GM08714 (cell line): ENCODE measurements around the gene ACVRL1.

ENCODE experiments used
- H3K4me3 ChIP-seq: fragments of 200-500 bp; sonication (Bioruptor generic); 2 replicates; pipeline ENCODE4 v1.5.1; 2014; ENCODE audit warnings: mild to moderate bottlenecking, low read length, inconsistent platforms
- ZNF274 ChIP-seq: IDR thresholded peaks from 2 replicates; pipeline ENCODE4 v1.6.1; 2012; ENCODE audit warnings: mild to moderate bottlenecking, low read depth, low read length

The ACVRL1 gene

DNA sequence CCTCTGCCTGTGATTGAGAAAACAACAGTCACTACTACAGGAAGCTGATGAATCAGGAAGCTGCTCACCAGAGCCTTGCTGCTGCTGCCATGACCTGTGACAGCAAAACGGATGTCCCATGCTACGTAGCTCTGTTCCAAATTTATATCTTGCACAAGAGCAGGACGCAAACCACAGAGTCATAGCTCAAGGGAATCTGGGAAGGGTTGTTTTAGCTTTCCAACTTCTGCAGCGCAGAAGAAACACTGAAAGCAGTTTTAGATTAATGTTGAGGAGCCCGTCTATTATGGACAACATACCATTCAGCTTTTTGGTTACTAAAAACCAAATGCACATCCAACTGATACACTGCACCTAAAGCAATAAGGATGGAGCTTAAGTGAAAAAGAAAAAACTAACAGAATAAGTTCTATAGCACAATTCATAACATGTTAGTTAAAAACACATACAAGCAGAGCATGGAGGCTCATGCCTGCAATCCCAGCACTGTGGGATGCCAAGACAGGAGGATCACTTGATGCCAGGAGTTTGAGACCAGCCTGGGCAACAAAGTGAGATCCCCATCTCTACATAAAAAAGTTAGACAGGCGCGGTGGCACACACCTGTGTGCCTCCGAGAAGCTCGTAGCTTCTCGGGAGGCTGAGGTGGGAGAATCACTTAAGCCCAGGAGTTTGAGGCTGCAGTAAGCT, 21.1 kb upstream of the ACVRL1 start:
- no peak overlapping the region for H3K4me3 ChIP-seq
- TF ChIP-seq ZNF274: no peak

DNA sequence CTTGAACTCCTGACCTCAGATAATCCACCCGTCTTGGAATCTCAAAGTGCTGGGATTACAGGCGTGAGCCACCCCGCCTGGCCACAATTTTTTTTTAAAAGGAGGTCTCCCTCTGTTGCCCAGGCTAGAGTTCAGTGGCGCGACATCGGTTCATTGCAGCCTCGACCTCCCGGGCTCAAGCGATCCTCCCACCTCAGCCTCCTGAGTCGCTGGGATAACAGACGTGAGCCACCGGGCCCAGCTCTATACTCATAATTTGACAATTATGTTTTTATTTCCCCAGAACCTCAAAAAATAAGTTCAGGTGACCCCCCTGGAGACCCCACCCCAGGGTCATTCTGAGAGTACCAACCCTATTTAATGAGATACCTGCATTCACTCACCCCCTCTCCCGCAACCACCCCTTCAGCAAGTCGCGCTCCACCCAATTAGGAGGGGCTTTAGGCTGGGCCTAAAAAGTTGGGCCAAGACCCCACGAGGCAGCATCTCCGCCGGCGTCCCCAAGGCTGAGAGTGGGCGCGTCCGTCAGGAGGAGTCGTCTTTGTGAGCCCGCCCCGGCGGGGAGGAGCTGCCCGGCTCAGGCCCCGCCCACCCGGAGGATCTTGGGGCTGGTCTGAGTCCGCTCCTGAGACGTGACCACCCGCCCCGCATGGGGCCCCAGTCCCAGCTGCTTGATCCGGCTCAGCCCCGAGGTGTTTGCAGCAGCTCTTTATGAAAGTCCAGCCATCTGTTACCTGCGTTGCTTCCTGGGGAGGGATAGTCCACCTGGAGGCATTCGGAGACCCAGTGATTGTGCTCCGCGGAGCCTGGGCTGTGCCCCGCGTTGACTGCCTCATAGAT, 19.6 kb upstream of the ACVRL1 start, which contains the start of gene ANKRD33:
ANKRD33 (plus strand) TSS at position 628 of the 840 bp plus-strand sequence; CDS start at position 712, 84 bp downstream.
- no peak within 1 kb of the TSS for H3K4me3 ChIP-seq
- TF ChIP-seq ZNF274: no peak

DNA sequence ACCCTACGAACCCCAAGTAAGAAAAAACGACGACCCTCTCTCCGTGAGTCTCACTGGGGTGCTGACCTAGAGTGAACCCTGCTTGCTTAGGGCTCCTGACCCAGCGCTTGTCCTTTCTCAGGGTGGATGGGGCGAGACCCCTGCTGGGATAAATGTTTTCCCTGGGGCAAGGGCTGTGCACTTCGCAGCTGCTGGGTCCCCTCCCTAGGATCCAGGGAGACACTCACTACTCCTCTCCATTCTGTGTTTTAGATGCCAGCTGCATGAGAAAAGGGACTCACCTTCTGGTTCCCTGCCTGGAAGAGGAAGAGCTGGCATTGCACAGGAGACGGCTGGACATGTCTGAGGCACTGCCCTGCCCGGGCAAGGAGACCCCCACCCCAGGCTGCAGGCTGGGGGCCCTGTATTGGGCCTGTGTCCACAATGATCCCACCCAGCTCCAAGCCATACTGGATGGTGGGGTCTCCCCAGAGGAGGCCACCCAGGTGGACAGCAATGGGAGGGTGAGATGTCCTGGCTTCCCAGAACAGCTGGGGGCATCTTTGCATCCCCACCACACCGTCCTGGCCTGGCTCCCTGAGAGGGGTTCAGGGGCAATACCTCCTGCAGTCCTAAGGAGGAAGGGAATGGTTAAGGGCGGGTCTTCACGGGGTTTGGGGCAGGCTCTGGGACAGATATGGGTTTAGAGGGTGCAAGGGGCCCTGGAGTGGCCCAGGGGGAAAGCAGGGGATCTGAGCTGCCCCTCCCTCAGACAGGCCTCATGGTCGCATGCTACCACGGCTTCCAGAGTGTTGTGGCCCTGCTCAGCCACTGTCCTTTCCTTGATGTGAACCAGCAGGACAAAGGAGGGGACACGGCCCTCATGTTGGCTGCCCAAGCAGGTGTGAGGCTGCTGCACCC, 18.7 kb upstream of the ACVRL1 start:
- TF ChIP-seq ZNF274: no peak
- no peak overlapping the region for H3K4me3 ChIP-seq

DNA sequence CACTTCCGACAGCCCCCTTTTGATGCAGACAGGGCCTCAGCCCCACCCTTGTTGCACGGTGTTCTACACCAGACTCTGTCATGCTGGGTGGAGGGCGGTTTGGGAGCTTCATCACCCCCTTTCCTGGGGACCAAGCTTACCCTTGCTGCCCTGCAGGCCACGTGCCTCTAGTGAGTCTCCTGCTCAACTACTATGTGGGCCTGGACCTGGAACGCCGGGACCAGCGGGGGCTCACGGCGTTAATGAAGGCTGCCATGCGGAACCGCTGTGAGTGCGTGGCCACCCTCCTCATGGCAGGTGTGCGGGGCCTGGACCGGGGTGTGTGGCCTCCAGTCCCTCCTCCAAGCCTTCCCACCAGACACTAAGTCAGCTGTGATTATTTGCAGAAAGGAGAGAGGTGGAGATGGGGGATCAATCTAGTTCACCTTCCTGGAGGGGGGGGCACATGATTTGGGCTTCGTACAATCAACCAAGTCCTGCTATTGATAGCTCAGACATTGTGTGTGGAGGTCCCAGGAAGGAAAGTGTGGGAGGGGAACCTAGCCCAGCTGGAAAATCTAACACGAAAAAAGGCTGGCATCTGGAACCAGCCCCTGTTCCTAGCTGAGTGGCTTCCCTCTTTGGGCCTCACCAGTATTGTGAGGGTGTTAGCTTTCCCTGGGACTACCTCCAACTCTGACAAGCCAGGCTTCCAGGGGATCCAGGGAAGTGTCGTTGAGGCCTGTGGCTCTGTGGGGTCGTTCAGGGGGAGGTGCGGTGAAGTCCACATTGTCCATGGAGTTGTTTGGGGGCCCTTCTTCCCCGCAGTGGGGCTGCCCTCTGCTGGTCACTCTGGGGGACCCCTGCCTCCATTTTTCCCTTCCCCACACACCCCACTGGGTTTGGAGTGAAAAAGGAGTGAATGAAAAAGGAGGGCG, 17.8 kb upstream of the ACVRL1 start:
- no peak for TF ChIP-seq ZNF274
- no peak overlapping the region for H3K4me3 ChIP-seq

DNA sequence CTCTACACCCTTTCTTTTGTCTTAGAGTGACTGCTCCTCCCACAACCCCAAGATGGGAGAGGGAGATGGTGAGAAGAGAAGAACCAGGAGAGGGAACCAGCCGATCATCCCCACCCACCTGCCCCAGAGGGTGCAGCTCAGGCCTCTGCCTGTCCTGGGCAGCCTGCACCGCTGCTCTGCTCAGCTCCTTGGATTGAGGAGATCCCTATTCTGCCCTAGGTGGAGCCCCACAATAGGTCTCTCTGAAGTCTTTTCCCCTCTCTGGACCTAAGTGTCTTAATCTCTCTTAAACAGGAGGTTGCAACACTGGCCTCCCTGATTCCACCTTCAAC, 17.2 kb upstream of the ACVRL1 start:
- TF ChIP-seq ZNF274: no peak
- H3K4me3 ChIP-seq: no peak overlapping the region

DNA sequence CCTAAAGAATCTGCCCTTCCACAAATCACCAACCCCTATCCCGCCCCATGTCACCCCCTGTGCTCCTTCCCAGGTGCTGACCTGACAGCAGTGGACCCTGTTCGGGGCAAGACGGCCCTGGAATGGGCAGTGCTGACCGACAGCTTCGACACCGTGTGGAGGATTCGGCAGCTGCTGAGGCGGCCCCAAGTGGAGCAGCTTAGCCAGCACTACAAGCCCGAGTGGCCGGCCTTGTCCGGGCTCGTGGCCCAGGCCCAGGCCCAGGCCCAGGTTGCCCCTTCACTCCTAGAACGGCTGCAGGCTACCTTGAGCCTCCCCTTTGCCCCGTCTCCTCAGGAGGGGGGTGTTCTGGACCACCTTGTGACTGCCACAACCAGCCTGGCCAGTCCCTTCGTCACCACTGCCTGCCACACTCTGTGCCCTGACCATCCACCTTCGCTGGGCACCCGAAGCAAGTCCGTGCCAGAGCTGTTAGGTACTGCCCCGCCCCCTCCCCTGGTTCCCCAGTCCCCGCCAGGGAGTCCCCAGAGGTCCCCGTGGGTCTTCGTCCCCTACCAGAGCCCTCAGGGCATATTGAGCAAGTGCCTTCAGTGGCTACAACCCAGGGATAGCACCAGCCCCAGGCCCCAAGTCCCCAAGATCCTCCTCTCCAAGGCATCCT, 16.7 kb upstream of the ACVRL1 start:
- H3K4me3 ChIP-seq: no peak overlapping the region
- TF ChIP-seq ZNF274: no peak

DNA sequence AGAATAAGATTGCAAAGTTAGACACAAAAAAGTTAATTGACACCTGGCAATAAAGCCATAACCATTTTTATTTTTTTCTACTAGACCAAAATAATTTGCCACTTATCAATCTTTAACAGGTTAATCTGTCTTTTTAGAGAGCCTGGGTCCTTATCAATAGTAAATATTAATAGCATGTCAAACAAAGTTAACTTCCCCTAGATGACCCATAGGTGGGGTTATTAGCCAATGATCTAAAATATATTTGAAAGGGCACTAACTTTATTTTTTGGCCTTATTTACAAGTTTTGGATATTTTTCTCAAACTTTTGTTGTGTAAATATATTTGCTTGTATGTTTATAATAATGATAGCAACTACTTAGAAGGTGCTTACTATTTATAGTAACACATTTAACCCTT, 15.5 kb upstream of the ACVRL1 start:
- H3K4me3 ChIP-seq: no peak overlapping the region
- TF ChIP-seq ZNF274: no peak

DNA sequence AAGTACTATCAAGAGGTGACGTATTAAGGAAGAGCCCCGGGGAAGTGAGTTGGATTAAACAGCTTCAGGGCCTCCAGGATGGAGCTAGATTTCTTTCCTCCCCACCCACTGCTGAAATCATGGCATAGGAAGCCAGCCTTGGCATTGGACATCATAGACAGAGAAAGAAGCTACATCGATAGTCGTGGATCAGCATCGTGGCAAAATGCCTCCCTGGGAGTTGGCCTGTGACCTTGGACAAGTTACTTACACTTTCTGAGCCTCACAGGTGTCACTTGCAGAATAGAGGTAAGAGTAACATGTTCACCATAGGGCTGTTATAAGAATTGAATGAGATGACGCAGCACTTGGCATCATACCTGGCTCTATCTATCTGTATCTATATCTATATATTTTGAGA, 13.5 kb upstream of the ACVRL1 start:
- no peak for TF ChIP-seq ZNF274

DNA sequence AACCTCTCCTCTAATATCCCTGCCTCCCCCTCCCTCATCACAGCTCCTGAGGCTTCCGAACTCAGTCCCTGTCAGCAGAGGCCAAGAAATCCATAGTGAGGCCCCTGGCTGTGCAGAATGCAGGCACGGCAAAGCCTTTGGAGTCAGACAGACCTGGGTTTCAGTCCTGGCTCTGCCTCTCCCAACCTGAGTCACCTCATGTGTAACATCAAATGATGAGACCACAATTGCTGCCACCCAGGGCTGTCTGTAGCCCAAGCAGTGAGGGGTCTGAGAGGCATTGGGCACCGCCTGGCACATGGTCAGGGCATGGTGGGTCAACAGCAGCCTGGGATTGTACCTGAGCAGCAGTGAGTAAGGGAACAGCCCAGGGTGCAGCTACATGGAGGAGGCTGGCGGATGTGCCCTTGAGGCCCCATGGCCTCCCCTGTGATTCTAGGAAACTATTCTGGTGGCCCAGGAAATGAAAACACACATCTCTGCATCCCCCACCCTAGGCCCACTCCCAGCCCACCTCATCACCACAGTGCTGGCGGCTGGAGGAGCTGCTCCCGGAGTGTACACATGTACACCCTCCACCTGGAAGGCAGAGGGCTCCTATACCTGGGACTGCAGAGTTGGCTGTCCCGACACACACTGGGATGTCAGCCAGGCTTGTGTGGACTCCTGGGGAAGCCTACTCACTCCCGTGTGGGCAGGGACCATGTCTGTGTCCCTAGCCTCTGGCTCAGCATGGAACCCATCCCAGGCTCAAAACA, 11.7 kb upstream of the ACVRL1 start:
- TF ChIP-seq ZNF274: no peak
- H3K4me3 ChIP-seq: no peak overlapping the region

More for the DNA sequence above, 13.5 kb upstream of the ACVRL1 start:
- H3K4me3 ChIP-seq: no peak overlapping the region

DNA sequence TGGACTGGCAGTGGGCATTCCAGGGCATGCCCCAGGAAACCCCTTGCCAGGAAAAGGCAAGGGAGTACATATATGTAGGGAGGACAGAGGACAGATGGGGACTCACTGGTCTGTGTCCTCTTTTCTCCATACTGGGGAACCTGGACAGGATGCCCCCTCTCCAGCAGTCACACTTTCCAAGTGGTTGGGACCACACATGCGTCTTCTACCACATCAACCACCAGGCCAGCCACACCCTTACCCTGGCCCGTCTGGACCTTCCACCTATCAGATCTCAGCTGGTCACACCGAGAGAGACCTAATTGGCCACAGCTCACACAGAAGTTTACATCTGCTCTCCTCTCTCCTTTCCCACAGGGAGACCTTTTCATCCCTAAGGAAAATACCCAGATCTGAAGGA, 11.1 kb upstream of the ACVRL1 start:
- no peak overlapping the region for H3K4me3 ChIP-seq
- no peak for TF ChIP-seq ZNF274

DNA sequence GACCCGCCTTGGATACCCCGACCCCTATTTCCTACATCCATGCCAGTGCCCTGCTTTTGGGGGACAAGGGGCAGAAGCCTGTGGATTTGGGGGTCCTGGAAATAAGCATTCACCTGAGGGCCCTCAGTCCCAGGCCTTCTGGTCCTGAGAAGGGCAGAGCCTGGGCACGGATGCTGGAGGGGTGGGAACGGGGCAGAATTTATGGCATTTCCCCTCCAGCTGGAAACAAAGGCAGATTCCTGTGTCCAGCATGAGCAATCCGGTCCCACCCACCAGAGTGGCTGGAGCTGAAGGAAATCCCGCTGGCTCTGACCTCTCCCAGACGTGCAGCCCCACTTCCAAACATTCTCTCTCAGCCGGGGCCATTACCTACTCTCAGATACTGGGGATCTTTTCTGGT, 10.1 kb upstream of the ACVRL1 start:
- no peak for TF ChIP-seq ZNF274
- no peak overlapping the region for H3K4me3 ChIP-seq

DNA sequence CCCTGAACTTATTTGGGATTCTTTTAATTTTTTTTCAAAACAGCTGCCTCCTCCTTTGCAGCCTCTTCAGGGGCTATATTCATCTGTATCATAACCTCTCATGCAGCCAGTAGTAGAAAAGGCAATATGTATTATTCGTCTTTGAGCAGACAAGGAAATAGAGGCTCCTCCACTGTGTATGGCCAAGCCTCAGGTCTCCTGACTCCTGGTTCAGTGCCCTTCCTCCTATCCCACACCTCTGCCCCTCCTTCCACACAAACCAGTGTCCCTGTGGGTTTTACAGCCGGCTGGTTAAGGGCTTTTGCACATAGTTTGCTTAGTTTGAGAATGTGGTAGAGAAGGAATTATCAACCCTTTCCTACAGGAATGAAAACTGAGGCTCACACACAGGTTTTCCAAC, 8.8 kb upstream of the ACVRL1 start:
- H3K4me3 ChIP-seq: no peak overlapping the region
- no peak for TF ChIP-seq ZNF274

DNA sequence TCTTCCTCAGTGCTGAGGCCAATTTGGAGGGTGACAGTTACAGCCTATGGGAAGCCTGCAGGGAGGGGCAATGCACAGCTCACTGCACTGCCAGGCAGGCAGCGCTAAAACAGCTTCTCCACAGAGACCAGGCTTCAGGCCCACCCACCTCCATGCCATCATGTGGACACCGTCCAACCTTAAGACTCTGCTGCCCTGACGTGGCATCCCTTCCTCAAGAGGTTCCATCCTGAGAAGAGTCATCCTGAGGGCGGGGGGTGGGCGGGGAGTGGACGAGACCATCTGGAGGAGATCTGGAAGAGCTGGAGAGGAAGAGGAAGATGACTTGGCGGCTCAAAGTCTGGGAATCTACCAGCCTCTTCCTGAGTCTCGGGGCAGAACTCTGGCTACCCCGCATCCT, 8.4 kb upstream of the ACVRL1 start:
- H3K4me3 ChIP-seq: no peak overlapping the region
- TF ChIP-seq ZNF274: no peak
